GM04503 (cell line): ENCODE measurements around the gene TNRC18.
"Not testable (repeated sequence)": the region's sequence is repeated elsewhere in the genome, so short reads cannot be mapped to it uniquely, and the experiment has no call there.

Experiments
- DNase-seq: peaks from one replicate; pipeline ENCODE4 v3.0.0-alpha.2; 2012; ENCODE audit warnings: low read depth

TNRC18 gene

GRCh38 chr7:5423306-5423975 is at the start of gene TNRC18:
Gene TNRC18 (minus strand): TSS chr7:5423834. CDS start chr7:5421246, 2,588 bp downstream.
- no peak for DNase-seq

GRCh38 chr7:5472432-5473315 is 49.0 kb upstream of the TNRC18 start:
- DNase-seq: no peak

- not testable (repeated sequence) for DNase-seq
Observed at GRCh38 chr7:5471623-5472022, 48.0 kb upstream of the TNRC18 start.

- DNase-seq: no peak
Observed at GRCh38 chr7:5470816-5471215, 47.2 kb upstream of the TNRC18 start.

GRCh38 chr7:5470167-5470532 is 46.5 kb upstream of the TNRC18 start:
- DNase-seq: no peak

- DNase-seq: no peak
Observed at GRCh38 chr7:5469375-5470166, 45.9 kb upstream of the TNRC18 start.

- DNase-seq: no peak
Observed at GRCh38 chr7:5467645-5468044, 44.0 kb upstream of the TNRC18 start.

GRCh38 chr7:5466551-5466950 is 42.9 kb upstream of the TNRC18 start:
- no peak for DNase-seq

GRCh38 chr7:5463031-5463430 is 39.4 kb upstream of the TNRC18 start:
- DNase-seq: no peak

GRCh38 chr7:5462216-5462615 is 38.6 kb upstream of the TNRC18 start:
- DNase-seq: no peak

- DNase-seq: no peak
Observed at GRCh38 chr7:5458921-5459480, 35.4 kb upstream of the TNRC18 start.

- no peak for DNase-seq
Observed at GRCh38 chr7:5457245-5457735, 33.7 kb upstream of the TNRC18 start.

- DNase-seq: no peak
Observed at GRCh38 chr7:5456409-5456808, 32.8 kb upstream of the TNRC18 start.

- DNase-seq: no peak
Observed at GRCh38 chr7:5455581-5456219, 32.1 kb upstream of the TNRC18 start.

GRCh38 chr7:5455175-5455574 is 31.5 kb upstream of the TNRC18 start:
- DNase-seq: no peak

- DNase-seq: no peak
Observed at GRCh38 chr7:5454485-5454884, 30.9 kb upstream of the TNRC18 start.

- no peak for DNase-seq
Observed at GRCh38 chr7:5453566-5454075, 30.0 kb upstream of the TNRC18 start.

- no peak for DNase-seq
Observed at GRCh38 chr7:5452937-5453540, 29.4 kb upstream of the TNRC18 start.

GRCh38 chr7:5452470-5452899 is 28.9 kb upstream of the TNRC18 start:
- DNase-seq: no peak

- DNase-seq: no peak
Observed at GRCh38 chr7:5451391-5451790, 27.8 kb upstream of the TNRC18 start.
